GM19025 (cell line): ENCODE measurements around the gene MRPL34.
"Not testable (repeated sequence)": the region's sequence is repeated elsewhere in the genome, so short reads cannot be mapped to it uniquely, and the experiment has no call there.

Experiments
- ATAC-seq: cut with Tn5 transposase; IDR thresholded peaks from one replicate; pipeline ENCODE4 v1.9.1; 2021; ENCODE audit warnings: mild to moderate bottlenecking, low read depth, moderate library complexity; ENCODE audit not compliant: unreplicated experiment

MRPL34 gene

DNA sequence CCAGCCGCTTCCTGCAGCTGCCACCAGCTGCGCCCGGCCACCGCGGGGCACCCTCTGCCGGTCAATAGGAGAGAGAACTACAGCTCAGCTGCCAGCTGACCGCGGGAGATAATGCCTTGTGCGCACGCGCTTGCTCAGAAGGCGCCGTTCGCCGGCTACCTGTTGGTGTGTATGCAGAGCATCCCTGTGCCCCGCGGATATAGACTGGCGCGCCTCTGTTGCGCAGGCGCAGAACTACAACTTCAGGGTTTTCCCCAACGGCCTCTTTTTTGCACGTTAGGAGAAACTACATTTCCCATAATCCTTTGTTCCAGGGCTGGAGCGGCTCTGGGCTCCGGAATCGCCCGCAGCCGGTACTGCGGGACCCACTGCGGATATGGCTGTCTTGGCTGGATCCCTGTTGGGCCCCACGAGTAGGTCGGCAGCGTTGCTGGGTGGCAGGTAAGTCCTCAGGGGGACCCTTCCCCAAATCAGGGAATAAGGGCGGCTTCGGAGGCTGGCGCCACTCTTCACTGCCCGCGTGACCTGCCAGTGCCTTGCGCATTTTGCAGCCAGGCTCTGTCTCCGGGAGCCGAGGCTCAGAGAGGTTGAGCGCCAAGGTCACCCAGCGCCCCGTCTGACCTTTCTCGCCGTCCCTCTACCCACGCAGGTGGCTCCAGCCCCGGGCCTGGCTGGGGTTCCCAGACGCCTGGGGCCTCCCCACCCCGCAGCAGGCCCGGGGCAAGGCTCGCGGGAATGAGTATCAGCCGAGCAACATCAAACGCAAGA, at the start of gene MRPL34:
TSS of gene MRPL34 (plus strand) at position 356 of the 768 bp plus-strand sequence. CDS start at position 377, 21 bp downstream.
- ATAC-seq = peak; percentile 68

DNA sequence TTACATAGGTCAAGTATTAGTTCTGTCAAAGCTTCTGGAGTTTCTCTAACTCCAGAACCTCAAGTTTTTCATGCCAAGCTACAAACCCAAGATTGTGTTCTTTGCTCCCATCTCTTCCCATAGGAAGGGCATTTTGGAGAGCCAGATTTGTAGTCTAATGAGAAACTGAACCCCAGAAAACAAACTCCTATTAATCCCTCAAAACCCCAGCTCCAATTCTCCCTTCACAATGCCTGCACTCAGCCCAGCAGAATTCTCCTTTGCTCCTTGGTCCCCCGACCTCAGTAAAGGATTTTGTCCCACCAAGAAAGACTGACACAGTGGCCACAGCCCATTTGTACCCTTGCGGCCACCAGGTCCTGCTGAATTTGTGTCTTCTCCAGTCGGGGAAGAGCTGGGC, 49.5 kb upstream of the MRPL34 start:
- ATAC-seq = no peak

DNA sequence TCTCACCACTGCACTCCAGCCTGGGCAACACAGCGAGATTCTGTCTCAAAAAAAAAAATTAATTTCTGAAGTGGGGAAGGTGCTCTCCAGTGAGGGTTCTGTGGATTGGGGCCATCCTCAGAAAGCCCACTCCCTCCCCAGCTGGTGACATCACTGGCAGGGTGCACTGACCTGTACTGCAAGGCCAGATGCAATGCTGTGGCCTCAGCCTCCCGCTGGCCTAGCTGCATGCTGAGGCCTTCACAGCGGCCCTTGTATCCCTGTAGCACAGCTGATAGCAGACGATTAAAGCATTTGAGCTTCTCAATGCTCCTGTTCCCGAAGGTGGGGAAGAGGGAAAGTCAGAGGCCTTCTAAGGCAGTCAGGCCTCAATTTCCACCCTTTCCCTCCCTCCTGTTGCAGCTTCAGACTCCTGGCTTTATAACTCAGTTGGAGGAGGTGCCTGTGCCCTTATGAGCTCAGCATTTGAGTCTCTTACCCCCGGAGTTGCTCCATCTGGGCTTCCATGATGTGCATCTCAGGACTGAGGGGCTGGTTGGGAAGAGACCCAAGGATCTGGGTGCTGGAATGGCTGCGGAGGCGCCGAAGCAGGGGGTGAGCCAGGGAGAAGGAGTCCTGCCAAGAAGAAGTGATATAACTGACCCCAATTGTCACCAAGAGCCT, 46.4 kb upstream of the MRPL34 start:
- no peak for ATAC-seq

DNA sequence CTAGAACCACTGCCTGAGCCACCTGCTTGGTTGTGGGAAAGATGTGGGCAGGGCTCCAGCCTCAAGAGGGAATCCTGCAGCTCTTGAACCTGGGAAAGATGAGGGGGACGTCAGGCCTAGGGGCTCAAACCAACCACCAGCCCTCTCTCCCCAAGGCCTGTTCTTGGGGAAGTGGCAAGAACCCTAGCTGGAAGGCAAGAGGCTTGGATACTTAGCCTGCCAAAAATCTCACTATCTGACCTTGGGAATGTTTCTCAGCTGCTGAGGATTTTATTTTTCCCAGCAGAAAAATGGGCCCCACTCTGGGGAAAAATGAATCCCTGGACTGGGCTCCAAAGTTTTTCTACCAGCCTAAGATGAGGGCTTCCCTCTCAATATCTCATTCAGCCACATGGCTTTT, 45.7 kb upstream of the MRPL34 start:
- no peak for ATAC-seq

DNA sequence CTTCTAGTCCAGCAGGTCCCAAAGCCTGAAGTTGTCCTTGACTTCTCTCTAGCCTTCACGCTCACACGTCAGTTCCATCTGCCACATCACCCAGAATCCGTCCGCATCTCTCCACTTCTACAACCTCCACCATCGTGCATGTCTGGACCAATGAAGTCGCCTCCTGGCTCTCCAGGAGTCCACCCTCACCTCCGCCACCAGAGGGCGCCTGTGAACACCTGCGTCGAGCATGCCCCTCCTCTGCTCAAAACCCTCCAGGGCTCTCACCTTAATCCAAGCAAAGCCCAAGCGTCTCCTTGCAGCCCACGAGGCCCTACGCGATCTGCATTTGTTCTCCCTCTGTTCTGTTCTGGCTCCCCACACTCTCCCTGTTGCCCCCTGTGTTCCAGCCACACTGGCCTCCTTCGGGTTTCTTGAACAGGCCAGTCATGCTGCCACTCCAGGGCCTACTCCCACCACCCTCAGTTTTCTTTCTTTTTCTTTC, 44.8 kb upstream of the MRPL34 start:
- ATAC-seq = peak; percentile 70

DNA sequence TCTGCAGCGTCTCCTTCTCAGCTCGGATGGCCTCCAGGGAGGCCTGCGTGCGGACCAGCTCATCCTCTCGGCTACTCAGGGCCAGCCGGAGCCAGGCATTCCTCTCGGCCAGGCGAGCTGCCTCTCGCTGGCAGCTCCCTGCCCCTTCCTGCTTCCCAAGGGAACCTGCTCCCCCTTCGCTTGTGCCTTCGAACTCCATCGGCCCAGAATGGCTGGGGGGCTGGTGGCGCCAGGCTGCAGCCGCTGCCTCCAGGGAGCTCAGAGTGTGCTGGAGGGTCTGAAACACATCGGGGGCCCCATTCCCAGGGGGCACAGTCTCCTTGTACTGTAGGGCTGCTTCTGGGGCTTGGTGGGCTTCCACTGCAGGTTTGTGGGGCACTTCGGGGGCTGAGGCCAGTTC, 43.1 kb upstream of the MRPL34 start:
- ATAC-seq = no peak

DNA sequence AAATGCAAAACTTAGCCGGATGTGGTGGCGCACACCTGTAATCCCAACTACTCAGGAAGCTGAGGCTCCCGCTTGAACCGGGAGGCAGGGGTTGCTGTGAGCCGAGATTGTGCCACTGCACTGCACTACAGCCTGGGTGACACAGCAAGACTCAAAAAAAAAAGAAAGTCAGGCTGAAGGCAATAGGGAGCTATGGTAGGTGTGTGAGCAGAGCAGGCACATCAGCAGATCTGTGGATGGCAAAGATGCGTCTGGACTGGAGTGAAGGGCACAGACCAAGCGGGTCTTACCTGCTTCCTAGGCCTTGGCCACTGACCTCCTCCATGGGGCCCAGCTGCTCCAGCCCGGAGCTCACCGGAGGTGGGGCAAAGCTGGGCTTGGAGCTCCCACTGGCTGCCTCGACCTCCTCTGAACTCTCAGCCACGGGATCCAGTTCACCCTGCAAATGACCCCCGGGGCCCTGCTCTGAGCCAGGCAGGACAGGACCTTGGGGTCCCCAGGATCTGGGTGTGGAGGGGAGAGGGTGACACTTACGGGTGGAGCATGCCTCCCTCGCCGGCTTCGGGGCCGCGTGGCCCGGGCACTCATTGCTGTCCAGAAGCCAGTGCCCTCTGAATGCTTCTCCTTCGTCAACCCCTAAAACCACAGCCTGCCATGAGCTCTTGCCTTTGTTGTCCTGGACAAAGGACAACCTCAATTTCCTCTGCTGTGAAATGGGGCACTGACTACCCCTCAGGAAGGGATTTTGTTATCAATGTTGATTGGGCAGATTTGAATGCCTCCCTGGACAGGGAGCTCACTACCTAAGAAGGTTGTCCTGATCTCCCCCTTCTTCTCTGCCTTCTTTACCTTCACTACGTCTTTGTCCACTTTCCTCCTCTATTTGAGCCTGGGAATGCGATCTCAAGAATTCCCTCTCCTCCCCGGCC, 41.7 kb upstream of the MRPL34 start:
- no peak for ATAC-seq

DNA sequence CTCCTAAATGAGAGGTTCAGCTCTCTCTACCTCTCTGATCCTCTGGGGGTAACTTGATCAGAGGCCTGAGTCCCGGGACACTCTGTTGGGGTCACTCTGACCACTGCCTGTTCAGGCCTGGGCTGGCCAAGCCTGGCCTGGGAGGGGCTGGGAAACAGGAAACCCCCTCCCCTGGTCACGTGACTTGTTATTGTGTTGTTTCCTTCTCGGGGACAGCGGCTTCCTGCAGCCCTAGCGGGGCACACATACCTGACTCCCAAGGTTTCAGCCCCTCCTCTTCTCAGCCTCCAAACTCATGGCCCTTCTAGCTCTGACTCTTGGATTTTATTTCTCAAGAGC, 41.1 kb upstream of the MRPL34 start, which contains the start of gene USHBP1:
TSS of gene USHBP1 (minus strand) at position 105 of the 339 bp plus-strand sequence. CDS start 446 bp downstream, outside the sequence.
- no peak for ATAC-seq

DNA sequence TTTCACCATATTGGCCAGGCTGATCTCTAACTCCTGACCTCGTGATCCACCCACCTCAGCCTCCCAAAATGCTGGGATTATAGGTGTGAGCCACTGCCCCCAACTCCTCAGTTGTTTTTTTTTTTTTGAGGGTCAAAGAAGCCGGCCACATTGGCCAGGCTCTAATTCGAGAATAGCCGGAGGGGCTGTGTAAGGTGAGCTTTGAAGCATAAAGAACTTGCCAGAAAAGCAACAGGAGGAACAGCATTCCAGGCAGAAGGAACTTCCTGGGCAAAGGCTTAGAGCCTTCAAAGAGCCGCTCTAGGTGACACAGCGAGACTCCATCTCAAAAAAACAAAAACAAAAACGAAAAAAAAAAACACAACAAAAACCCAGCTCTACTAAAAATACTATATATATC, 39.6 kb upstream of the MRPL34 start:
- ATAC-seq = no peak

DNA sequence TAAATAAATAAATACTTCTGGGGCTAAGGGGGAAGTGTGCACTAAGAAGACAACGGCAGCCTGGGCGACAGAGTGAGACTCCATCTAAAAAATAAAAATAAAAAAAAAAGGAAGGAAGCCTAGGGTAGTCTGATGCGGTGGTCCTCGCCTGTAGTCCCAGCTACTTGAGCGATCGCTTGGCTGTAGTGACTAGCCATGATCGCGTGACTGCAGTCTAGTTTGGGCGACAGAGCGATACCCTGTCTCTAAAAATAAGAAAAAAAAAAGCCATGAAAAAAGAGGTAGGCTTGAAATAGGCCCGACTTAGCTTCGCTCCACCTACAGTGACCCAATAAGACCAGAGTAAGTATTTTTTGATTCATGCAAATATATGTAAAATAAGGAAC, 39.1 kb upstream of the MRPL34 start:
- ATAC-seq = no peak

DNA sequence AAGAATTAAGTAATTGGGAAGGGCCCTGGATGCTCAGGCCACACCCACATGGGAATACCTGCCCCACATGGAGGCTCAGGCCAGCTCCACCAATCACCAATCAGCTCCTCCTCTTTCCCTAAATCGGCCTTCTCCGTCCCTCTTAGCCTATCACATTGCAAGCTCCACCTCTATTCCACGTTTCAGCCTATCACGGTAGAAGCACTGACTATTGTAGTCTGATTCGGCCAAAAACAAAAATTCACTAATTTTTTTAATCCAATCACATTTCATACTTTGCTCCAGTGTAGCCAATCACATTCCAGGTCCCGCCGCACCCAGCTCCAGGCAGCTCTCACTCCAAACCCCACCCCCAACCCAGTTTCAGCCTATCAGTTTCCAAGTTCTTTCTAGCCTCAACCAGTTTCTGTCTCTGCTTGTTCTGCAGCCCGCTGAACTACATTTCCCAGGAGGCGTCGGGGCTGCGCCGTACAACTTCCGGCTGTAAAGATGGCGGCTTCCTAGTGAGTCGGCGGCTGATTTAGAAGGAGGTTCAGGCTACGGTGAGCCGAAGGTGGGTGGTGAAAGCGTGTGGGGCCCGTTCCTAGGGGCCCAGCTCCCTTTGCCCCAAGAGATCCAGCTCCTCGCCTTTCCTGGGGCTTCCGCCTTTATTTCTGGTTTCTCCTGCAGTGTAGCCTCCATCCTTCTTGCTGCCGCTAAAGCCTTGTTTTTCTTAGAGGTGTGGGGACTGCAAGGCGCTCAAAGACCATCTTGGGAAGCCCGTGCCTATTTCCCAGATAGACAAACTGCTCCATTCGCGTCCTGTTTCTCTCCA, 38.5 kb upstream of the MRPL34 start, which contains the start of gene BABAM1:
TSS of gene BABAM1 (plus strand) at position 469 of the 814 bp plus-strand sequence. CDS start 1,364 bp downstream, outside the sequence.
- peak; percentile 91 for ATAC-seq

DNA sequence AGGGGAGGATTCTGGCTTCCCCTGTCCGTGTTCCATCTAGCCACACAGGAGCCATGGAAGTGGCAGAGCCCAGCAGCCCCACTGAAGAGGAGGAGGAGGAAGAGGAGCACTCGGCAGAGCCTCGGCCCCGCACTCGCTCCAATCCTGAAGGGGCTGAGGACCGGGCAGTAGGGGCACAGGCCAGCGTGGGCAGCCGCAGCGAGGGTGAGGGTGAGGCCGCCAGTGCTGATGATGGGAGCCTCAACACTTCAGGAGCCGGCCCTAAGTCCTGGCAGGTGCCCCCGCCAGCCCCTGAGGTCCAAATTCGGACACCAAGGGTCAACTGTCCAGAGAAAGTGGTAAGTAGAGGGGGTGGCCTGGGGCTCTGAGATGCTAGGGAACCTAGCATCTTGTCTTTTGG, 36.9 kb upstream of the MRPL34 start:
- ATAC-seq = no peak

DNA sequence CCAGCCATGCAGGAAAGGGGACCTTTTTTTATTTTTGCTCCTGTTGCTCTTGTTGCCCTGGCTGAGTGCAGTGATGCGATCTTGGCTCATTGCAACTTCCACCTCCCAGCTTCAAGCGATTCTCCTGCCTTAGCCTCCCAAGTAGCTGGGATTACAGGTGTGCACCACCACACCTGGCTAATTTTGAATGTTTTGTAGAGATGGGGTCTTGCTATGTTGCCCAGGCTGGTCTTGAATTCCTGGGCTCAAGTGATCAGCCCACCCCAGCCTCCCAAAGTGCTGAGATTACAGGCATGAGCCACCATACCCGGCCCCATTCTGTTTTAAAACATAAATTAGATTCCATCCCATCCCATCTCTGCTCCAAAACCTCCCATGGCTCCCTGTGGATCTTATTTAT, 30.8 kb upstream of the MRPL34 start:
- not testable (repeated sequence) for ATAC-seq

DNA sequence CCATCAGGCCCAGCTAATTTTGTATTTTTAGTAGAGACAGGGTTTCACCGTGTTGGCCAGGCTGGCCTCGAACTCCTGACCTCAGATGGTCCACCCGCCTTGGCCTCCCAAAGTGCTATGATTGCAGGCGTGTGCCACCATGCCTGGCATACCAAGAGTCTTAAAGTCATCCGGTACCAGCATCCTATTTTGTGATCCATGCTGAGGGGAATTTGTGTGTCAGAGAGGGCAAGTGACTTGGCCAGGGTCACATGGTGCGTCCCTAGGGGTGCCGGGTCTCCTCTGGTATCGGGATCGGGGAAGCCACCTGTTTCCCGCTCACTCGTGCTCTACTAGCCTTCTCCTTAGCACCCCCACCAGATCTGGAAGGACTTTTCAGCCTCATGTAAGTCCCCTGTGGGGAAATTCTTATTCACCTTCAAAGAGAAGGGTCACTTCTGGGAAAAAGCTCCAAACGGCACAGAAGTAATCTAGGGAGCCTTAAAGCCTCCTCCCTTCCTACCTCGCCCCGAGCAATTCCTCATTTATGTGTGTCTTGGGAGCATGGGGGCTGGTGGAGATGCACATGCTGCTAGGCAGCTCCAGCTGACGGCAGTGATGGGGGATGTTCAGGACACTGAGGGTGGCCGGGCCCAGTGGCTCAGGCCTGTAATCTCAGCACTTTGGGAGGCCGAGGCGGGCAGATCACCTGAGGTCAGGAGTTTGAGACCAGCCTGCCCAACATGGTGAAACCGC, 30.1 kb upstream of the MRPL34 start:
- ATAC-seq = no peak

DNA sequence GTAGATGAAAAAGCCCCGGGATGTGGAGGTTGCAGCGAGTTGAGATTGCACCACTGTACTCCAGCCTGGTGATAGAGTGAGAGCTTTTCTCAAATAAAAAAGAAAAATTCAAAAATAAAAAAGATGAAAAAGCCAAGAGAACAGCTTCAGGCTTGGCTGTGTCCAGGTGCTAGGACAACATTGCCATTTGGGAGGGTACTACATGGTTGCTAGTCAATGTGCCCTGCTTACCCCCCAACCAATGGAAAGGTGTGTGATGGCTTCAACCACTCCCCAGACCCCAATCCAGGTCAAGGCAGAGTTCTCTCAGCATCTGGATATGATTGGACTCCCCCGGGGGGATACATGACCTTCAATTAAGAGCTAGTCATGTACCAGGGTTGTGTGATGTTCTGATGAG, 26.2 kb upstream of the MRPL34 start:
- no peak for ATAC-seq

DNA sequence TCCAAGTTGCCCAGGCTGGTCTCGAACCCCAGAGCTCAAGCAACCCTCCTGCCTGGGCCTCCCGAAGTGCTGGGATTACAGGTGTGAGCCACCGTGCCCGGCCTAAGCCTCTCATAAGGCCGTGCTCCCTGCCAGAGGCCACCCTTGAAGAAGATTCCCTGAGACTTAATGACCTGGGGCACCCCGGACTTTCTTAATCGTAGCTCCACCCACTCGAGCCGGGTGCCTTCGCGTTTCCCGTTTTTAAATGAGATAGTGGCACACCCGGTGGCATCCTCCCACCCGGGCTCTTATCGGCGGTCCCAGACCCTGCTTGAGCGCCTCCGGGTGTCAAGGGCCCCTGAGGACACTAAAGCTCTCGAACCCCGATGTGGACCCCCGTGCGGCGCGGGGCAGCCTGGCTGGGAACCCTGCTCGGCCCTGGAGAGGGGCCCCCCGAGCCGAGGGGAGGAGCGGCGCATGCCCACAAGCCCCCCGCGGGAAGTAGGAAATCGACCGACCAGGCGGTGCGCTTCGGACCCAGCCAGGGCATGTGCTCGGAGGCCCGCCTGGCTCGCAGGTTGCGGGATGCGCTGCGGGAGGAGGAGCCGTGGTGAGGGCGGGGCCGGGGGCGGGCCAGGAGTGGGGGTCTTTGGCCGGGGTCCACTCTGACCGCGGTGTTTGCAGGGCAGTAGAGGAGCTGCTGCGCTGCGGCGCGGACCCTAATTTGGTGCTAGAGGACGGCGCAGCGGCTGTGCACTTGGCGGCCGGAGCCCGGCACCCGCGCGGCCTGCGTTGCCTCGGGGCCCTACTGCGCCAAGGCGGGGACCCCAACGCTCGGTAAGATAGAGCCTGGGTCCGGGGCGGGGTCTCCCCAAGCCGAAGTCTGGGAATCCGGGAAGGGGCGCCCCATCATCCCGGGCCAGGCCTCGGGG, 24.0 kb upstream of the MRPL34 start, which contains the start of gene ANKLE1:
TSS of gene ANKLE1 (plus strand) at position 511 of the 914 bp plus-strand sequence. CDS start at position 531, 20 bp downstream.
- no peak for ATAC-seq

DNA sequence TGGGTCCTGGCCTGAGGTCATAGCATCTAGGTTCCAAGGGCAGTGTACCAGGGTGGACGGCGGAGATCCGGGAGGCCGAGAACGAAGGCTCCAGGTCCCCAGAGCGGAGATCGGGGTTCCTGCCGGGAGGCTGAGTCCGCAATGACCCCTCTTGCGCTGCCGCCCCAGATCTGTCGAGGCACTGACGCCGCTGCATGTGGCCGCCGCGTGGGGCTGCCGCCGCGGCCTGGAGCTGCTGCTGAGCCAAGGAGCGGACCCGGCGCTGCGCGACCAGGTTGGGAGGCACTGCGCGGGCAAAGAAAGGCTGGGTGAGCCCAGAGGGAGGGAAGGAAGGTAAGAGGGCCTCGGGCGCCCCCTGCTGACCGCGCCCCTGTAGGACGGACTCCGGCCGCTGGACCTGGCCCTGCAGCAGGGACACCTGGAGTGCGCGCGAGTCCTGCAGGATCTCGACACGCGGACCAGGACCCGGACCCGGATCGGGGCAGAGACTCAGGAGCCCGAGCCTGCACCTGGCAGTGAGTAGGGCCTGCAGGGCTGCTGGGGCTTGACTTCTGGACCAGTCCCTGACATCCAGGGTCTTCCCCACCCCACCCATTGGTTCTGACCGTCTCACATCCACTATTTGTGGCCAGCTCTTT, 23.1 kb upstream of the MRPL34 start:
- ATAC-seq = peak; percentile 88
